ENCODE results near the gene OSBPL9.
"Not testable (repeated sequence)": the region's sequence is repeated elsewhere in the genome, so short reads cannot be mapped to it uniquely, and the experiment has no call there.

The OSBPL9 gene

GRCh38 chr1:51639694-51640093 is 22.8 kb downstream of the OSBPL9 start:
- DNase-seq = no peak

GRCh38 chr1:51641096-51641495 is 24.2 kb downstream of the OSBPL9 start:
- no peak for DNase-seq

- DNase-seq = no peak
Measured at GRCh38 chr1:51642739-51643142, 25.8 kb downstream of the OSBPL9 start.

GRCh38 chr1:51643362-51643761 is 26.5 kb downstream of the OSBPL9 start:
- DNase-seq = no peak

- no peak for DNase-seq
Measured at GRCh38 chr1:51644020-51644419, 27.1 kb downstream of the OSBPL9 start.

GRCh38 chr1:51644533-51645197 is 27.8 kb downstream of the OSBPL9 start:
- DNase-seq = no peak

- DNase-seq = not testable (repeated sequence)
Measured at GRCh38 chr1:51646592-51646991, 29.7 kb downstream of the OSBPL9 start.

- DNase-seq = peak; percentile 42
Measured at GRCh38 chr1:51648180-51649109, 31.6 kb downstream of the OSBPL9 start.

- DNase-seq = no peak
Measured at GRCh38 chr1:51649593-51650091, 32.8 kb downstream of the OSBPL9 start.

- no peak for DNase-seq
Measured at GRCh38 chr1:51650198-51650597, 33.3 kb downstream of the OSBPL9 start.

- no peak for DNase-seq
Measured at GRCh38 chr1:51651552-51651942, 34.7 kb downstream of the OSBPL9 start.

- DNase-seq = no peak
Measured at GRCh38 chr1:51652599-51652998, 35.7 kb downstream of the OSBPL9 start.

- DNase-seq = no peak
Measured at GRCh38 chr1:51653127-51653526, 36.2 kb downstream of the OSBPL9 start.

GRCh38 chr1:51654000-51654399 is 37.1 kb downstream of the OSBPL9 start:
- no peak for DNase-seq

- DNase-seq = no peak
Measured at GRCh38 chr1:51656374-51656773, 39.5 kb downstream of the OSBPL9 start.

- no peak for DNase-seq
Measured at GRCh38 chr1:51660580-51660979, 43.7 kb downstream of the OSBPL9 start.

GRCh38 chr1:51661081-51661518 is 44.2 kb downstream of the OSBPL9 start:
- no peak for DNase-seq

- DNase-seq = no peak
Measured at GRCh38 chr1:51663105-51663504, 46.2 kb downstream of the OSBPL9 start.

GRCh38 chr1:51663721-51664120 is 46.8 kb downstream of the OSBPL9 start:
- DNase-seq = no peak

- no peak for DNase-seq
Measured at GRCh38 chr1:51664421-51665240, 47.7 kb downstream of the OSBPL9 start.

GRCh38 chr1:51666478-51666877 is 49.6 kb downstream of the OSBPL9 start:
- DNase-seq = no peak

GRCh38 chr1:51667561-51667960 is 50.7 kb downstream of the OSBPL9 start:
- no peak for DNase-seq

GRCh38 chr1:51669272-51669671 is 52.4 kb downstream of the OSBPL9 start:
- no peak for DNase-seq
